DMS 273 (cell line): Measurements from ENCODE around the gene ALOX5.
A peak's percentile ranks its signal among the peaks of the same experiment; 100 is the strongest.
"Not testable (repeated sequence)": the region's sequence is repeated elsewhere in the genome, so short reads cannot be mapped to it uniquely, and the experiment has no call there.

ENCODE experiments used
- DNase-seq: peaks from one replicate; lab custom pipeline; 2025; ENCODE audit not compliant: unreplicated experiment; lab: John Stamatoyannopoulos, UW

The ALOX5 gene

DNA sequence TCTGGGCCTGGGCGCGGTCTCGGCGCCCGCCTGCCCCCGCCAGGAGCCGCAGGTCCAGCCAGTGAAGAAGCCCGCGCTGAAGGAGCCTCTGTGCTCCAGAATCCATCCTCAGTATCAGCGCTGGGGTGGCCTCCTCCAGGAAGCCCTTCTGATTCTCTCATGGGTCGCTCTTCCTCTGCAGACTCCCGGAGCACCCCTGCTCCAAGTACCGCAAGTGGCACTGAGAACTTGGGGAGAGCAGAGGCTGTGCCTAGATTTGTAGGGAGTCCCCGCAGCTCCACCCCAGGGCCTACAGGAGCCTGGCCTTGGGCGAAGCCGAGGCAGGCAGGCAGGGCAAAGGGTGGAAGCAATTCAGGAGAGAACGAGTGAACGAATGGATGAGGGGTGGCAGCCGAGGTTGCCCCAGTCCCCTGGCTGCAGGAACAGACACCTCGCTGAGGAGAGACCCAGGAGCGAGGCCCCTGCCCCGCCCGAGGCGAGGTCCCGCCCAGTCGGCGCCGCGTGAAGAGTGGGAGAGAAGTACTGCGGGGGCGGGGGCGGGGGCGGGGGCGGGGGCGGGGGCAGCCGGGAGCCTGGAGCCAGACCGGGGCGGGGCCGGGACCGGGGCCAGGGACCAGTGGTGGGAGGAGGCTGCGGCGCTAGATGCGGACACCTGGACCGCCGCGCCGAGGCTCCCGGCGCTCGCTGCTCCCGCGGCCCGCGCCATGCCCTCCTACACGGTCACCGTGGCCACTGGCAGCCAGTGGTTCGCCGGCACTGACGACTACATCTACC is at the start of gene ALOX5:
Gene ALOX5 (plus strand): TSS at position 641 of the 774 bp plus-strand sequence. CDS start 64 bp downstream, at position 705.
- peak; percentile 74 for DNase-seq

DNA sequence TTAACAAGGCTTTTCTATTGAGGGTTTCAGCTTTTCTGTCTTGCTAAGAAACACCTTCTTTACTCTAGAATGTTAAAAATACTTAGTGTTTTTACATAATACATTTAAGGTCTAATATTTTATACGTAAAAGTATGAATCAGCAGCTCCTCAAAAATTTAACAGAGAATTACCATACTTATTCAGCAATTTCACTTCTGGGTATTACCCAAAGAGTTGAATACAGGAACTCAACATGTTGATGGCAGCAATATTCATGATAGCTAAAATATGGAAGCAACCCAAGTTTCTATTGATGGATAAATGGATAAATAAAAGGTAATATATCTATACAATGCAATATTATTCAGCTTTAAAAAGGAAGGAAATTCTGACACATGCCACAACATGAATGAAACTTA is 48.9 kb upstream of the ALOX5 start:
- DNase-seq, result no peak

DNA sequence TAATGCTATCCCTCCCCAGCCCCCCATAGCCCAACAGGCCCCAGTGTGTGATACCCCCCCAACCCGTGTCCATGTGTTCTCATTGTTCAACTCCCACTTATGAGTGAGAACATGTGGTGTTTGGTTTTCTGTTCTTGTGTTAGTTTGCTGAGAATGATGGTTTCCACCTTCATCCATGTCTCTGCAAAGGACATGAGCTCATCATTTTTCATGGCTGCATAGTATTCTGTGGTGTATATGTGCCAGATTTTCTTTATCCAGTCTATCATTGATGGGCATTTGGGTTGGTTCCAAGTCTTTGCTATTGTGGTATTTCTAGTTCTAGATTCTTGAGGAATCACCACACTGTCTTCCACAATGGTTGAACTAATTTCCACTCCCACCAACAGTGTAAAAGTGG is 47.2 kb upstream of the ALOX5 start:
- DNase-seq, result not testable (repeated sequence)

DNA sequence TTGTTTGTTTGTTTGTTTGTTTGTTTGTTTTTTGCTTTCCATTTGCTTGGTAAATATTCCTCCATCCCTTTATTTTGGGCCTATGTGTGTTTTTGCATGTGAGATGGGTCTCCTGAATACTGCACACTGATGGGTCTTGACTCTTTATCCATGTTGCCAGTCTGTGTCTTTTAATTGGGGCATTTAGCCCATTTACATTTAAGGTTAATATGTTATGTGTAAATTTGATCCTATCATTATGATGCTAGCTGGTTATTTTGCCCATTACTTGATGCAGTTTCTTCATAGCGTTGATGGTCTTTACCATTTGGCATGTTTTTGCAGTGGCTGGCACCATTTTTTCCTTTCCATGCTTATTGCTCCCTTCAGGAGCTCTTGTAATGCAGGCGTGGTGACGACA is 42.2 kb upstream of the ALOX5 start:
- not testable (repeated sequence) for DNase-seq

DNA sequence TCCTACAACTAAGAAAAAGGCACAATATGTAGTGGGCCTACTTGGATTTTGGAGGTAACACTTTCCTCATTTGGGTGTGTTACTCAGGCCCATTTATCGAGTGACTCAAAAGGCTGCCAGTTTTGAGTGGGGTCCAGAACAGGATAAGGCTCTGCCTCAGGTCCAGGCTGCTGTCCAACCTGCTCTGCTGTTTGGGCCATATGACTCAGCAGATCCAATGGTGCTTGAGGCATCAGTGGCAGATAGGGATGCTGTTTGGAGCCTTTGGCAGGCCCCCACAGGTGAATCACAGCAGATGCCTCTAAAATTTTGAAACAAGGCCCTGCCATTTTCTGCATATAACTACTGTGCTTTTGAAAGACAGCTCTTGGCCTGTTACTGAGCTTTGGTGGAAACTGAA is 34.1 kb upstream of the ALOX5 start:
- DNase-seq, result no peak

DNA sequence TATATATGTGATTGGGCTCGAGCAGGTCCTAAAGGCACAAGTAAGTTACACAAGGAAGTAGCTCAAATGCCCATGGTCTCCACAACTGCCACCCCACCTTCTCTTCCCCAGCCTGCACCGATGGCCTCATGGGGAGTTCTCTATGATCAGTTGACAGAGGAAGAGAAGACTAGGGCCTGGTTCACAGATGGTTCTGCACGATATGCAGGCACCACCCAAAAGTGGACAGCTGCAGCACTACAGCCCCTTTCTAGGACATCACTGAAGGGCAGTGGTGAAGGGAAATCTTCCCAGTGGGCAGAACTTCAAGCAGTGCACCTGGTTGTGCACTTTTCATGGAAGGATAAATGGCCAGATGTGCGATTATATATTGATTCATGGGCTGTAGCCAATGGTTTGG is 33.6 kb upstream of the ALOX5 start:
- DNase-seq, result not testable (repeated sequence)

DNA sequence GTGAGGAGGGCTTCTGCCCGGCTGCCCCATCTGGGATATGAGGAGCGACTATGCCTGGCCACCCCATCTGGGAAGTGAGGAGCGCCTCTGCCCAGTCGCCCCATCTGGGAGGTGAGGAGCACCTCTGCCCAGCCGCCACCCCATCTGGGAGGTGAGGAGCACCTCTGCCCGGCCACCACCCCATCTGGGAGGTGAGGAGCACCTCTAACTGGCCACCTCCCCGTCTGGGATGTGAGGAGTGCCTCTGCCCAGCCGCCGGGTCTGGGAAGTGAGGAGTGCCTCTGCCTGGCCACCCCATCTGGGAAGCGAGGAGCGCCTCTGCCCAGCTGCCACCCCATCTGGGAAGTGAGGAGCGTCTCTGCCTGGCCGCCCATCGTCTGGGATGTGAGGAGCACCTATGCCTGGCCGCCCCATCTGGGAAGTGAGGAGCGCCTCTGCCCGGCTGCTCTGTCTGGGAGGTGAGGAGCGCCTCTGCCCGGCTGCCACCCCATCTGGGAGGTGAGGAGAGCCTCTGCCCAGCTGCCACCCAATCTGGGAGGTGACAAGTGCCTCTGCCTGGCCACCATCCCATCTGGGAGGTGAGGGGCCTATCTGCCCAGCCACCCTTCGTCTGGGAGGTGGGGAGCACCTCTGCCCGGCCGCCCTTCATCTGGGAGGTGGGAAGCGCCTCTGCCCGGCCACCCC is 27.2 kb upstream of the ALOX5 start:
- not testable (repeated sequence) for DNase-seq

DNA sequence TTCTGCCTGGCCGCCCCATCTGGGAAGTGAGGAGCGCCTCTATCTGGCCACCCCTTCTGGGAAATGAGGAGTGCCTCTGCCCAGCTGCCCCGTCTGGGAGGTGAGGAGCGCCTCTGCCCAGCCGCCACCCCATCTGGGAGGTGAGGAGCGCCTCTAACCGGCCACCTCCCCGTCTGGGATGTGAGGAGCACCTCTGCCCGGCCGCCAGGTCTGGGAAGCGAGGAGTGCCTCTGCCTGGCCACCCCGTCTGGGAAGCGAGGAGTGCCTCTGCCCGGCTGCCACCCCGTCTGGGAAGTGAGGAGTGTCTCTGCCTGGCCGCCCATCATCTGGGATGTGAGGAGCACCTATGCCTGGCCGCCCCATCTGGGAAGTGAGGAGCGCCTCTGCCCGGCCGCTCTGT is 26.6 kb upstream of the ALOX5 start:
- DNase-seq, result not testable (repeated sequence)

DNA sequence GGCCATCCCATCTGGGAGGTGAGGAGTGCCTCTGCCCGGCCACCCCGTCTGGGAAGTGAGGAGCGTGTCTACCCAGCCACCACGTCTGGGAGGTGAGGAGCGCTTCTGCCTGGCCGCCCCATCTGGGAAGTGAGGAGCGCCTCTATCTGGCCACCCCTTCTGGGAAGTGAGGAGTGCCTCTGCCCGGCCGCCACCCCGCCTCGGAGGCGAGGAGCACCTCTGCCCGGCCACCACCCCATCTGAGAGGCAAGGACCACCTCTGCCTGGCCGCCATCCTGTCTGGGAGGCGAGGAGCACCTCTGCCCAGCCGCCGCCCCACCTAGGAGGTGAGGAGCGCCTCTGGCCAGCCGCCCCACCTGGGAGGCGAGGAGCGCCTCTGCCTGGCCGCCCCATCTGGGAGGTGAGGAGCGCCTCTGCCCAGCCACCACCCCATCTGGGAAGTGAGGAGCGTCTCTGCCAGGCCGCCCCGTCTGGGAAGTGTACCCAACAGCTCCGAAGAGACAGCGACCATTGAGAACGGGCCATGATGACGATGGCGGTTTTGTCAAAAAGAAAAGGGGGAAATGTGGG is 25.7 kb upstream of the ALOX5 start:
- not testable (repeated sequence) for DNase-seq

DNA sequence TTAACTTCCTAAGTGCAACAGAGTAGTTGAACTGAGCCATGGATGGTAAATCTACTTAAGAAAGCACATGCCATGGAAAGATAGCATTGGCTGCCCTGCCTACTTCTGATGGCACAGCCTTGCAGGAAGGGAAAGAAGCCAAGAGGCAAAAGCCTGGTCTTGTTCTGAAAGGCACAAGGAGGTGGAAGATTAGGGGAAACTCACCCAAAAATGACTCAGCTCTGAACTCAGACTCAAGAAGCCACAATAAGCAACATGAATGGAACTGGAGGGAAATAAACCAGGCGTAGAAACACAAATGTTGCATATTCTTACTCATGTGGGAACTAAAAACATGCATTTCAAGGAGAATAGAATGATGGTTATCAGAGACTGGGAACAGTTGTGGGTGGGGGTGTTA is 20.8 kb upstream of the ALOX5 start:
- no peak for DNase-seq

DNA sequence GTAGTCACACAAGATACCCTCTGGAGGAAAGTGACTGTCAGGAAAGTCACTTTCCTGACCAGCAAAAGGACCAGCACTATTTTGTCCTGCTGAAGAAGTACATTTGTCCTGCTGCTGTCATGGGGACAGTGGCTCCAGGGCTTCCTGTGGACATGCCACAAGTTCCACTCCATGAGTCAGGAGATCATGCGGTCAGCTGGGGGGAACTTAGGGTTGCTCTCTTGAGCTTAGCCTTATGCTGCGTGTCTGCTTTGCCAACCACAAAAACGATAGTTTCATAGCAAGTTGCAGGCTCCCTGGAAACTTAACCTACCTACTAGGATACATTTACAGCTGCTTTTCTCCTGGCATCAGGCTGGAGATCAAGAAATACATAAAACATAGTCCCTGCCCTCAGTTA is 19.8 kb upstream of the ALOX5 start:
- DNase-seq, result no peak

DNA sequence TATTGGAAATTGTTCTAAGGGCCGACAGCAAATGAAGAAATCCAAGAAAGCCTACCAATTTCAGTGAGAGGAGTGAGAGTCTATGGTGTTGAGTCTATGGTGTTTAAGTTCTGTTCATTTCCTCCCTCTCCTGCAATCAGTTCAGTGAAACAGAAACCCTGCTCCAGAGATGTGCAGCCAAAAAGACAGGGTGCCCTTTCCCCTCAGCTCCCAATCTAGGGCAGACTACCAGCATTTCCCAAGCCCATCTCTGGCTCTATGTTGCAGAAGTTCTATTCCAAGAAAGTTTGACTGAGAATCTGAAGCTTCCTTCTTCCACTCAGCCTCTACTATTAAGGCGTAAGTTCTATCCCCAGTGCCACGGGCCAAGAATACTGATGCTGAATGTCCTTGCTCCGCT is 18.5 kb upstream of the ALOX5 start:
- no peak for DNase-seq

DNA sequence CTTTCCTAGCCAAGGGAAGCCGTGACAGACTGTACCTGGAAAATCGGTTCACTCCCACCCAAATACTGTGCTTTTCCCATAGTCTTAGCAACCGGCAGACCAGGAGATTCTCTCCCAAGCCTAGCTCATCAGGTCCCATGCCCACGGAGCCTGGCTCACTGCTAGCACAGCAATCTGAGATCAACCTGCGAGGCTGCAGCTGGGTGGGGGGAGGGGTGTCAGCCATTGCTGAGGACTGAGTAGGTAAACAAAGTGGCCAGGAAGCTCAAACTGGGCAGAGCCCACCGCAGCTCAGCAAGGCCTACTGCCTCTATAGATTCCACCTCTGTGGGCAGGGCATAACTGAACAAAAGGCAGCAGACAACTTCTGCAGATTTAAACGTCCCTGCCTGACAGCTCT is 15.1 kb upstream of the ALOX5 start:
- not testable (repeated sequence) for DNase-seq

DNA sequence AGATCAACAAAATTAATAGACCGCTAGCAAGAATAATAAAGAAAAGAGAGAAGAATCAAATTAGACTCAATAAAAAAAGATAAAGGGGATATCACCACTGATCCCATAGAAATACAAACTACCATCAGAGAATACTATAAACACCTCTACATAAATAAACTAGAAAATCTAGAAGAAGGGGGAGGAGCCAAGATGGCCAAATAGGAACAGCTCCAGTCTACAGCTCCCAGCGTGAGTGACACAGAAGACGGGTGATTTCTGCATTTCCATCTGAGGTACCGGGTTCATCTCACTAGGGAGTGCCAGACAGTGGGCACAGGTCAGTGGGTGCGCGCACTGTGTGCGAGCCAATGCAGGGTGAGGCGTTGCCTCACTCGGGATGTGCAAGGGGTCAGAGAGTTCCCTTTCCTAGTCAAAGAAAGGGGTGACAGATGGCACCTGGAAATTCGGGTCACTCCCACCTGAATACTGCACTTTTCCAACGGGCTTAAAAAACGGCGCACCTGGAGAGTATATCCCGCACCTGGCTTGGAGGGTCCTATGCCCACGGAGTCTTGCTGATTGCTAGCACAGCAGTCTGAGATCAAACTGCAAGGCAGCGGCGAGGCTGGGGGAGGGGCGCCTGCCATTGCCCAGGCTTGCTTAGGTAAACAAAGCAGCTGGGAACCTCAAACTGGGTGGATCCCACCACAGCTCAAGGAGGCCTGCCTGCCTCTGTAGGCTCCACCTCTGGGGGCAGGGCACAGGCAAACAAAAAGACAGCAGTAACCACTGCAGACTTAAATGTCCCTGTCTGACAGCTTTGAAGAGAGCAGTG is 11.8 kb upstream of the ALOX5 start:
- not testable (repeated sequence) for DNase-seq

DNA sequence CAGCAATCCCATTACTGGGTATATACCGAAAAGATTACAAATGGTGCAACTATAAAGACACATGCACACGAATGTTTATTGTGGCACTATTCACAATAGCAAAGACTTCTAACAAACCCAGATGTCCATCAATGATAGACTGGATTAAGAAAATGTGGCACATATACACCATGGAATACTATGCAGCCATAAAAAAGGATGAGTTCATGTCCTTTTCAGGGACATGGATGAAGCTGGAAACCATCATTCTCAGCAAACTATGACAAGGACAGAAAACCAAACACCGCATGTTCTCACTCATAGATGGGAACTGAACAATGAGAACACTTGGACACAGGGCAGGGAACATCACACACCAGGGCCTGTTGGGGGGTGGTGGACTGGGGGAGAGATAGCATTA is 6.4 kb upstream of the ALOX5 start:
- not testable (repeated sequence) for DNase-seq

DNA sequence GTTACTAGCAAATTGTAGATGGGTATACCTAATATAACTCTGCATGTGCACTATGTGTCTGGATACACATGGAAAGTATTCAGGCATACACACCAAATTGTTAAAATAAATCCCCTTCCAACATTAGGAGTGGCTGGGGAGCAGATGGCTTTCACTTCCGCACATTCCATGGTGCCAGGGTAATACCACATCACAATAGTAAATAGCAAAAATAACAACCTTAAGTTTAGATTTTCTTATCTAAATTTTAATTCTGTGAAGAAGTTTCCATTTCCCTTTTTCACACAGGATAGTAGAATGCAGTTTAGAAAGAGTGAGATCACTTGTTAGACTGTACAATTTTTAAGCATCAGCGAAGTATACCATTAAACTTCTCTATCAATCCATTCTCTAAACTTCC is 5.8 kb upstream of the ALOX5 start:
- DNase-seq, result no peak

DNA sequence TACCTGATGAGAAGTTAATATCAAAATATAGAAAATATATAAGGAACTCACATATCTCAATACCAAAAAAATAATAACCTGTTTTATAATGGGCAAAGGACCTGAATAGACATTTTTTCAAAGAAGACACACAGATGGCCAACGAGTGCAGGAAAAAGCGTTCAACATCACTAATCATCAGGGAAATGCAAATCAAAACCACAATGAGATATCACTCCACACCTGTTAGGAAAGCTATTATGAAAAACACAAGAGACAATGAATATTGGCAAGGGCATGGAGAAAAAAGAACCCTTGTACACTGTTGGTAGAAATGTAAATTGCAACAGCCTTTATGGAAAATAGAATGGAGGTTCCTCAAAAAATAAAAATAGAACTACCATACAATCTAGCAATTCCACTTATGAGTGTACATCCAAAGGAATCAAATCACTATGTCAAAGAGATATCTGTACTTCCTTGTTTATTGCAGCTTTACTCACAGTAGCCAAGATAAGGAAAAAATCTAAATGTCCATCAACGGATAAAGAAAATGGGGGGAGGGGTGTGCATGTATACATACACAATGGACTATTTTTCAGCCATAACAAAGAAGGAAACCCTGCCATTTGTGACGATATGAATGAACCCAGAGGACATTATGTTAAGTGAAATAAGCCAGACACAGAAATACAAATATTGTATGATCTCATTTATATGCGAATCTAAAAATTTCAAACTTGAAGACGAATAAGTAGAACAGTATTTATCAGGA is 3.6 kb upstream of the ALOX5 start:
- DNase-seq, result no peak

DNA sequence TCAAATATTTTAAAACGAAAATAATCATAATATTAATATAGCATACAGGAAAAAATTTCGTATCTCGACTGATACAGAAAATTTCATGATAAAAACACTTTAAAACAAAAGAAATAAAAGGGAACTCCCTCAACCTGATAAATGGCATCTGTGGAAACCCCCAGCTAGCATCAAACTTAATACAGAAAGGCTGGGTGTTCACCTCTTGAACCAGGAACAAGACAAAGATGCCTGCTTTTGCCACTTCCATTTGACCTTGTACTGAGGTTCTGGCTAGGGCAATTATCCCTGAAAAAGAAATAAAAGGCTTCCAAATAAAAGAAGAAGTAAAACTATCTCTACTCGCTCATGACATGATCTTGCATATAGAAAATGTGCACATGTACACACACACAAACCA is 2.5 kb upstream of the ALOX5 start:
- no peak for DNase-seq

DNA sequence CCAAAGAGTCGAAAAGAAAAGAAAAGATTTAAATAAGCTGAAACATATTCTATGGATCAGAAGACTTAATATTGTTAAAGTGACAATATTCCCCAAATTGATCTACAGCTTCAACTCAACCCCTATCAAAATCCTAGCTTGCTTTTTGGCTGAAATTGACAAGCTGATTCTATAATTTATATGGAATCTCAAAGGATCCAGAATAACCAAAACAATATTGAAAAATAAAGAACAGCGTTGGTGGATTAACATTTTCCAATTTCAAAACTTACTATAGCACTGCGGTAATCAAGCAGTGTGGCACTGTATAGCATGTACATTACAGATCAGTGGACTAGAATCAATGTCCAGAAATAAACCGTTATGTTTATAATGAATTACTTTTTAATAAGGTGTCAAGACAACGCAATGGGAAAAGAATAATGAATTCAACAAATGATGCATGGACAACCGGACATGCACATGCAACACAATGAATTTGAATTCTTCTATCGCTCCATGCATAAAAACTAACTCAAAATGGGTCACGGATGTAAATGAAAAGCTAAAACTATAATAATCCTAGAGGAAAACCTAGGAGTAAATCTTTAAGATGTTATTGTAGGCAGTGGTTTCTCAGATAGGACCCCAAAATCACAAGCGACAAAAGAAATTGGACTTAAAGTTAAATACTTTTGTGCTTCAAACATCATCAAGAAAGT is 1.6 kb upstream of the ALOX5 start:
- DNase-seq, result no peak

DNA sequence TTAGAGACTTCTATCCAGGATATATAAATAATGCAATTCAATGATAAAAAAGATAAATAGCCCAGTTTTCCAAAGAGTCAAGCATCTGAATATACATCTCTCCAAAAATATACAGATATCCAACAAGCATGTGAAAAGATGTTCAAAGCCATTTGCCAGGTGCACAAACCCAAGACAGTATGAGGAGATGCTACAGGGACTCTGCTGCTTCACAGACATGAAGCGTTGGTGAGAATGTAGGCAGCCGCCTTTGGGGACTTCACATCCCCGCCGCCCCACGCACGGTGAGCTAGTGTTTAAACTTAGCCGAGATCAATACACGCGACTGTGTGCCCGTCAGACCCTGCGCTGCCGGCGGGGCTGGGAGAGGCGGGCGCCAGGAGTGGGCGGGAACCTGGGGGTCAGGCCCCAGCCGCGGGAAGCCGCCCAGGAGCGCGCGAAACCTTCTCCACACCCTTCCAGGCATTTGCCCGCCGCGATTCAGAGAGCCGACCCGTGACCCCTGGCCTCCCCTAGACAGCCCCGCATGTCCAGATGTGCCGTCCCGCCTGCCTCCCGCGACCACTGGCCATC is 927 bp upstream of the ALOX5 start:
- peak; percentile 21 for DNase-seq
